Keratinocyte (primary cell): ENCODE measurements around the gene CALY. TPM values are rescaled to one million over a fixed set of nuclear protein-coding genes. Genes with fewer than 3 reads are reported as not detected.

Experiments
- DNase-seq: peaks from one replicate; pipeline ENCODE4 v3.0.0-alpha.2; 2011; ENCODE audit warnings: low read depth, missing footprints, low spot score
- FAIRE-seq: peaks from 2 replicates; lab custom pipeline; 2011; peaks lifted over from hg19 to GRCh38; lab: Jason Lieb, UNC
- H2AFZ ChIP-seq: 2 replicates; pipeline ENCODE4 v1.6.0; 2012; ENCODE audit warnings: low read length, control low read depth, inconsistent platforms; ENCODE audit not compliant: control insufficient read depth
- H3K27ac ChIP-seq: 2 replicates; pipeline ENCODE4 v1.5.1; 2011; ENCODE audit warnings: low read length; ENCODE audit not compliant: control insufficient read depth, insufficient read depth
- H3K27me3 ChIP-seq: 3 replicates; pipeline ENCODE4 v1.6.0; 2011; ENCODE audit warnings: low read length; ENCODE audit not compliant: control insufficient read depth, insufficient read depth; ENCODE audit errors: extremely low read depth
- H3K36me3 ChIP-seq, 2 experiments: 2 replicates in 1 of 2; 3 replicates in 1 of 2; pipeline ENCODE4 v1.5.1; 2011; ENCODE audit warnings: low read length in 2 of 2, mild to moderate bottlenecking in 1 of 2; ENCODE audit not compliant: control insufficient read depth in 2 of 2, insufficient read depth in 2 of 2; ENCODE audit errors: extremely low read depth in 1 of 2
- H3K4me1 ChIP-seq: 3 replicates; pipeline ENCODE4 v1.5.1; 2011; ENCODE audit warnings: low read length; ENCODE audit not compliant: control insufficient read depth, insufficient read depth; ENCODE audit errors: extremely low read depth
- H3K4me2 ChIP-seq: 3 replicates; pipeline ENCODE4 v1.6.0; 2011; ENCODE audit warnings: low read depth, low read length; ENCODE audit not compliant: control insufficient read depth, insufficient read depth; ENCODE audit errors: extremely low read depth
- H3K4me3 ChIP-seq, 3 experiments: fragments of 200-600 bp in 1 of 3; sonication (generic) in 1 of 3; 2 replicates in 2 of 3; 3 replicates in 1 of 3; pipeline ENCODE4 v1.5.1; 2011 to 2016; ENCODE audit warnings: low read length in 3 of 3, mild to moderate bottlenecking in 3 of 3, control low read depth in 2 of 3, inconsistent platforms in 1 of 3, low read depth in 1 of 3, mixed read lengths in 1 of 3, mixed run types in 1 of 3, moderate library complexity in 1 of 3; ENCODE audit not compliant: control insufficient read depth in 2 of 3, insufficient read depth in 2 of 3; ENCODE audit errors: extremely low read depth in 1 of 3
- H3K79me2 ChIP-seq: 2 replicates; pipeline ENCODE4 v1.6.0; 2012; ENCODE audit warnings: low read length; ENCODE audit not compliant: control insufficient read depth, insufficient read depth
- H3K9ac ChIP-seq: 3 replicates; pipeline ENCODE4 v1.6.0; 2011; ENCODE audit warnings: low read length; ENCODE audit not compliant: control insufficient read depth, insufficient read depth; ENCODE audit errors: extremely low read depth
- H3K9me1 ChIP-seq: 3 replicates; pipeline ENCODE4 v1.6.0; 2011; ENCODE audit warnings: low read length; ENCODE audit not compliant: control insufficient read depth, insufficient read depth; ENCODE audit errors: extremely low read depth
- H3K9me3 ChIP-seq: 2 replicates; pipeline ENCODE4 v1.5.1; 2012; ENCODE audit warnings: low read depth, low read length; ENCODE audit not compliant: control insufficient read depth
- H4K20me1 ChIP-seq: 3 replicates; pipeline ENCODE4 v1.6.0; 2011; ENCODE audit warnings: low read length; ENCODE audit not compliant: control insufficient read depth, insufficient read depth; ENCODE audit errors: extremely low read depth
- CTCF ChIP-seq, 3 experiments: IDR thresholded peaks in 1 of 3; conservative IDR thresholded peaks in 1 of 3; optimal IDR thresholded peaks in 1 of 3; 2 replicates in 2 of 3; 3 replicates in 1 of 3; pipeline versions ENCODE3 to v1.5.1; 2011; ENCODE audit warnings: low read length in 3 of 3, mild to moderate bottlenecking in 3 of 3, moderate library complexity in 2 of 3, control low read depth in 1 of 3, inconsistent platforms in 1 of 3; ENCODE audit not compliant: insufficient read depth in 2 of 3; ENCODE audit errors: extremely low read depth in 1 of 3
- EZH2 ChIP-seq: IDR thresholded peaks from one replicate; pipeline ENCODE4 v1.6.1; 2012; ENCODE audit warnings: inconsistent platforms, mild to moderate bottlenecking, low read length, moderate library complexity
- dilution Hi-C: fragments of 300-500 bp; cut with MboI; formaldehyde crosslinking; loops from one replicate; pipeline ENCODE4 v1.7.0; 2020; ENCODE audit warnings: low sequenced_read_pairs; ENCODE audit not compliant: extremely low pct_ligation_motif_present
- polyA plus RNA-seq, 5 experiments: library from polyadenylated mRNA; depleted of rRNA in 3 of 5; stranded (reverse) in 3 of 5; stranded (forward) in 1 of 5; unstranded in 1 of 5; fragments of >200 nt; gene quantifications; 1 replicate in 1 of 5; 2 replicates in 3 of 5; 3 replicates in 1 of 5; pipeline versions ENCODE4 v1.2.1 to v1.2.3, GENCODE V29; 2011 to 2012; ENCODE audit warnings: missing spikeins in 2 of 5, low read depth in 1 of 5, low replicate concordance in 1 of 5

Gene CALY
- polyA plus RNA-seq, 1 donor (not counting 4 experiments of a cell fraction or from before 2014, with no cell fraction given), result not detected

GRCh38 chr10:133283931-133284330 is 52.8 kb downstream of the CALY start:
- H3K9me1 ChIP-seq, result no peaks in the 10 kb centered on the region
- no peak overlapping the region for H3K4me3 ChIP-seq
- no peaks in the 10 kb centered on the region for H4K20me1 ChIP-seq
- no peak overlapping the region for H3K4me2 ChIP-seq
- TF ChIP-seq CTCF (optimal IDR thresholded peaks at IDR 0.05 in 1 of 3, IDR thresholded peaks at IDR 0.05 in 1 of 3, conservative IDR thresholded peaks at IDR 0.05 in 1 of 3; ENCODE audit: extremely low read depth in 1 of 3, insufficient read depth in 2 of 3, low read length in 3 of 3) (no peak), EZH2 (no peak)
- dilution Hi-C loops, result no loop called here
- H3K27ac ChIP-seq, result no peak overlapping the region
- no peak for DNase-seq
- H3K9ac ChIP-seq, result no peak overlapping the region
- FAIRE-seq, result no peak
- H3K36me3 ChIP-seq, result peaks cover 30 to 44% of the 10 kb centered on the region in 2 experiments
- H3K79me2 ChIP-seq, result no peaks in the 10 kb centered on the region
- no peaks in the 10 kb centered on the region for H3K9me3 ChIP-seq
- H2AFZ ChIP-seq, result no peak overlapping the region
- no peaks in the 10 kb centered on the region for H3K27me3 ChIP-seq
- peaks cover 6% of the 10 kb centered on the region for H3K4me1 ChIP-seq

GRCh38 chr10:133282846-133283390 is 53.8 kb downstream of the CALY start:
- H4K20me1 ChIP-seq, result no peaks in the 10 kb centered on the region
- H3K9me3 ChIP-seq, result no peaks in the 10 kb centered on the region
- H3K4me3 ChIP-seq, result no peak overlapping the region
- no peak overlapping the region for H3K9ac ChIP-seq
- TF ChIP-seq CTCF (optimal IDR thresholded peaks at IDR 0.05 in 1 of 3, IDR thresholded peaks at IDR 0.05 in 1 of 3, conservative IDR thresholded peaks at IDR 0.05 in 1 of 3; ENCODE audit: extremely low read depth in 1 of 3, insufficient read depth in 2 of 3, low read length in 3 of 3) (no peak), EZH2 (no peak)
- peaks cover 16% of the 10 kb centered on the region for H3K4me1 ChIP-seq
- FAIRE-seq (no peak), DNase-seq (no peak)
- no peak overlapping the region for H3K27ac ChIP-seq
- no peaks in the 10 kb centered on the region for H3K27me3 ChIP-seq
- no peak overlapping the region for H3K4me2 ChIP-seq
- H3K79me2 ChIP-seq, result no peaks in the 10 kb centered on the region
- no peaks in the 10 kb centered on the region for H3K9me1 ChIP-seq
- no peak overlapping the region for H2AFZ ChIP-seq
- H3K36me3 ChIP-seq, result peaks cover 25 to 34% of the 10 kb centered on the region in 2 experiments
- dilution Hi-C loops, result no loop called here
